ENCODE data around the gene PSG11.
"Not testable (repeated sequence)": the region's sequence is repeated elsewhere in the genome, so short reads cannot be mapped to it uniquely, and the experiment has no call there.

The PSG11 gene

DNA sequence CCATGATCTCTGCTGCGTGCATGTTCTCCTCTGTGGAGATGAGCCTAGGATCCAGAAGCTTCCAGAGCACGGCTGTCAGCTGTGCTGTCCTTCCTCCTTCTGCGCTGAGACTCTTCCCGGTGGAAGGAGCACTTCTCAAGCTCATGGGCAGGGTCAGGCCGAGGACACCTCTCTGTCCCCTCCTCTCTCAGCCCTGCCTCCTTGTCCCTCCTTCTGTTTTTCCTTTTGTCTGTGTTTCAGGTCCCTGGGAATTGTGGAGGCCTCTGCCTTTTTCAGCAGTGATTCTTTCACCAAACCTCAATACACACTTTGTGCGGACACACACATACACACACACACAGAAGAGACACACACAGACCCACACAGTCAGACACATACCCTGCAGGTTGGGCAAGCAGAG is at the start of gene PSG11:
Gene PSG11 (minus strand): TSS at position 101 of the 400 bp plus-strand sequence. CDS start 97 bp downstream, at position 4.
- DNase-seq = not testable (repeated sequence)

- DNase-seq = not testable (repeated sequence)
These were observed 36.1 kb upstream of the PSG11 start for GRCh38 chr19:43062418-43062817.

DNA sequence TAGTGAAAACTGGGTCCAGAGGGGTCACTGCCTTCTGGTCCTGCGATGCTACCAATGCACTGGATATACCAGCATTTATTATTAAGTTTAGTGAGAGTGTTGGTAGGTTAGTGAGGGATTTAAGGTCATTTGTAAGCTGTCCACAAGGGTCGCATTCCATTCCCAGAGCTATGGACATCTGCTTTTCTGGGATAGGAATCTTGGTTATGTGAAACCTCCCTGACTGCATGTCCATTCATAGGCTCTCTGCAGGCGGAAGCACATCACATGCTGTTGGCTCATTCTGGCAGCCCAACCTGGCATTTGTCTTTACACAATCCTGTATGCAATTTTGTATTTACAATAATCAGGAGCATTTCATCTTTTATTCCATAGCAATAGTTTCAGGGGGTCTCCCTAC is 35.1 kb upstream of the PSG11 start:
- DNase-seq = not testable (repeated sequence)

DNA sequence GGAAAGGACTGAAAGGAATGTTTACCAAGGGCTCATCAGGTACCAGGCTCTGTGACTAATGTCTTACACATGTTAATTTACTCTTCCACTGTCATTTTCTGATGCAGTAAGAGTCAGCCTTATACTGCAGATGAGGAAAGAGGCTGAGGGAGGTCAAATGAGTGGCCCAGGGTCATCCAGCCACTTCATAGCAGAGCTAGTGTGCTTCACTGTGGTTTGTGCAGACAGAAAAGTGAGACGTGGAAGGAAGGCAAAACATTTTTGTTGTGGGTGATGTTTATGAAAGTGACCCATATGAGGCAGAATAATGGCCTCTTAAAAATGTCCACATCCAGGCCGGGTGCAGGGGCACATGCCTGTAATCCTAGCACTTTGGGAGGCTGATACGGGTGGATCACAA is 34.0 kb upstream of the PSG11 start:
- DNase-seq = not testable (repeated sequence)

DNA sequence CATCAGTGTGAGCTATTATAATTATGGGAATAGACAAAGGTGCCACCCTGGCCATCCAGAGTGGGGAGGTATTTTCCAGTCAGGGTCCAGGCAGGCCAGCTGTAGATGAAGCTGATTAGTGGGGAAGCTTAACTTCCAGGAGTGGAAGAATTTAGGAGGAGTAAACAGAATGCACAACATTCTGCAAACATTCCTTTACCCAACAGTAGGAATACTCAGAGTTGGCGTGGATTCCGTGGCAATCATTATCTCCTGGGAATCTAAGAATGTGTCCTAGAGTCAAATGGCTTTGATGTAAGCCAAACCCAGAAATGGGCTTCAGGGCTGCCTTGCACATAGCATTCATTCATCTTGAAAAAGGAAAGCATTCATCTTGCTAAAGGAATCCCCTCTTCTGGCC is 33.2 kb upstream of the PSG11 start:
- DNase-seq = not testable (repeated sequence)

DNA sequence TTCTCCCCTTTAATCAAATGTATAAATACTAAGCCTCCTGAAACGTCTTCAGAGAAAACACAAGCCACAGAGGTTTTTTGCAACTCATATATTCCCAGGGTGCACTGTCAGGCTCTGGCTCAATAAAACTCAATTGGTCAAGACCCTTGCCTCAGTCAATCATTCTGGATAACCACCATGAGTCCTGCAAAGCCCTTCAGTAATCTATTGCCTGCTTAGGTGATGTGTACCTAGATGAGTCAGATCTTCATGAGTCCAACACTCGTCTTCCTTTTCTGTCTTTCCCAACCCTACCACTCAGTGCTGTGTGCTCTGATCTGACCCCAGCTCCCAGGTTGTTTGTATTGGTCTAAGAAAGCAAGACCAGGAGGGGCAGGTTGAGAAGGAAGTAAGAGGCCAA is 32.2 kb upstream of the PSG11 start:
- DNase-seq = not testable (repeated sequence)

DNA sequence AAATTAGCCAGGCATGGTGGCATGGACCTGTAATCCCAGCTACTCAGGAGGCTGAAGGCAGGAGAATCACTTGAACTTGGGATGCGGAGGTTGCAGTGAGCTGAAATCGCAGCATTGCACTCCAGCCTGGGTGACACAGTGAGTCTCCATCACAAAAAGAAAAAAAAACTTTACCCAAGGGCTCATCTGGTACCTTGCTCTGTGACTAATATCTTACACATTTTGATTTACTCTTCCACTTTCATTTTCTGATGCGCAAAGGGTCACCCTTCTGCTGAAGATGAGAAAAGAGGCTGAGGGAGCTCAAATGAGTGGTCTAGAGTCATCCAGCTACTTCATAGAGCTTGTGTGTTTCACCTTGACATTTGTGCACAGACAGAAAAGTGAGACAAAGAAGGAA is 21.7 kb upstream of the PSG11 start:
- not testable (repeated sequence) for DNase-seq

GRCh38 chr19:43046578-43046977 is 20.3 kb upstream of the PSG11 start:
- DNase-seq = not testable (repeated sequence)

- not testable (repeated sequence) for DNase-seq
These were observed 17.4 kb upstream of the PSG11 start for GRCh38 chr19:43043492-43044180.

DNA sequence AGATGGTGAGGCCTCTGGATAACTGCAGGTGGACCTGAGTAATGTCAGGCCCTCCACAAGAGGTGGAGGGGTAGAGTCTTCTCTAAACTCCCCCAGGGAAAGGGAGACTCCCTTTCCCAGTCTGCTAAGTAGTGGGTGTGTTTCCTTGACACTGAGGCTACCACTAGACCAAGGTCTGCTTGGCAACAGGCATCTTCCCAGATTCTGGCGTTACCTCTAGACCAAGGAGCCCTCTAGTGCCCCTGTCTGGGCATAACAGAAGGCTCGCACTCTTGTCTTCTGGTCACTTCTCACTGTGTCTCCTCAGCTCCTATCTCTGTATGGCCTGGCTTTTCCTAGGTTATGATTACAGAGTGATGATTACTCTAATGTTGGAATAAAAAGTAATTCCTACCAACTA is 5.4 kb upstream of the PSG11 start:
- DNase-seq = not testable (repeated sequence)

DNA sequence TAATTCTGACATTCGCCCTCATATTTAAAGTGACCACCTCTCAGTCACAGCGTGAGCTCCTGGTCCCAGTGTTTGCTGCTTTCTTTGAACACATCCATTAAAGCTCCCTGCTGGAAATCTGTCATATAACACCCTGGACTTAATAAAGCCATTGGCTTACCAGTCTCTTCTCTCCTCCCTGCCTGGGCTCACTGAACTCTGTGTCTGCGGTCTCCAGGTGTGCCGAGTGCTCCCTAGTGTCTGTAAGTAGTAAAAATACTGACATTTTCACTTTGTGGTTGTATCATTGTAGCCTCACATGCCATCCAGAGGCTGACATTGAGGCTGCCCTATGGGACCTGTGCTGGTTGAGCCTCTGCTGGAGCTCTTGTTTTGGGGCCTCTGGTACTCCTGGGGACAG is 2.6 kb upstream of the PSG11 start:
- DNase-seq = no peak

GRCh38 chr19:43027985-43028384 is 1.7 kb upstream of the PSG11 start:
- DNase-seq = not testable (repeated sequence)

DNA sequence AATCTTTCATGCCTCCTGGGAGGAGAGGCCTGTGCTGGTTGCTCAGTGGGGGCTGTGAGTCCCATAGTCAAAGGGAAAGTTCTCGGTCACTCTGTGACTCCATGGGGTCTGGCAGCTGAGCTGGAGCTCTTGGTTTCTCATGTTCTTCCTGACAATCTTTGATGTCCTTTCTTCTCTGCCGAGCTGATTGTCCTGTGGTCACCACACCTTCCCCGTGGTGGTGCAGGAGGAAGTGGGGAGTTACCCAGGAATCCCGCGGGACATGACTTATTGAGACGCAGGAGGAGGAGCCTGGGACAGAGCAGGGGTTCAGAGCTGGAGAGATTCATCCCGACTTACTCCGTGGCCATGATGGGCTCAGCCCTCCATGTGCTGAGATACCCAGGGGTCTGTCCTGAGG is 792 bp upstream of the PSG11 start:
- not testable (repeated sequence) for DNase-seq

GRCh38 chr19:43022098-43022497 is 4.2 kb downstream of the PSG11 start:
- DNase-seq = not testable (repeated sequence)

- DNase-seq = not testable (repeated sequence)
These were observed 4.6 kb downstream of the PSG11 start for GRCh38 chr19:43021629-43022028.

GRCh38 chr19:43019588-43019987 is 6.7 kb downstream of the PSG11 start:
- peak in 4 of 56 donors; percentile 1 to 3 (median 2) for DNase-seq

- not testable (repeated sequence) for DNase-seq
These were observed 20.4 kb downstream of the PSG11 start for GRCh38 chr19:43005841-43006240.

GRCh38 chr19:43004846-43005245 is 21.4 kb downstream of the PSG11 start:
- DNase-seq = not testable (repeated sequence)

DNA sequence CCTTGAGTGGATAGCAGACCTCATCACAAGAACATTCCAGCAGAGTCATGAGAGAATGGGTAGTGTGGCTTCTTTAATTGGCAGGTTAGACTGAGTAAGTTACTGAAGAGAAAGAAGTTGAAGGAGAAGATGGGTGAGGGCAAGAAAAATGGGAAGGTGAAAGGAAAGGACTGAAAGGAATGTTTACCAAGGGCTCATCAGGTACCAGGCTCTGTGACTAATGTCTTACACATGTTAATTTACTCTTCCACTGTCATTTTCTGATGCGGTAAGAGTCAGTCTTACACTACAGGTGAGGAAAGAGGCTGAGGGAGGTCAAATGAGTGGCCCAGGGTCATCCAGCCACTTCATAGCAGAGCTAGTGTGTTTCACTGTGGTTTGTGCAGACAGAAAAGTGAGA is 22.6 kb downstream of the PSG11 start:
- DNase-seq = not testable (repeated sequence)

- DNase-seq = not testable (repeated sequence)
These were observed 23.3 kb downstream of the PSG11 start for GRCh38 chr19:43002948-43003347.

GRCh38 chr19:42996161-42996560 is 30.1 kb downstream of the PSG11 start:
- not testable (repeated sequence) for DNase-seq

DNA sequence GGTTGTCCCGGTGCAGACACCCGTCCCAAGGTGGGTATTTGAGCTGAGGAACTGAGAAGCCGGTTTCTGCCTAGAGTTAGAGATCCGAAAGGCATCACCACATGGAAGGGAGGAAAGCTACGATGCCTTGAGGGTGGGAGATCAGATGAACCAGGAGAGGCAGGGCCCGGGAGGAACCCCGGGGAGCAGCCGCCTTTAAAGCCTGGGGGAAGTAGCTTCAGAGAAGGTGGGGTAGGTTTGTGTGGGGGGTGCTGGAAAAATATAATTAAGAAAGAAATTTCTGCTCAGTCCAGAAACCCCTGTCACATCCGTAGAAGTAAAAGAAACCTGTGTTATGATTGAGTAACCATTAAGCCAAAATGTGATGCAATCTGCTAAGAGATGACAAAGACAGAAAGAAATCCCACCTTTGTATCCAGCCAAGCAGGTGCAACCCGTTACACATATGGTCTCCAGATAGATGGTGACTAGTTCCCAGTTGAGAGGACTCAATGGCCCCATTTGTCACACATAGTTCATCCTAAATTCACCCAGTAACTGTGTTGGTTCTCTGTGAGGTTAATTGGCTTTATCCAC is 34.2 kb downstream of the PSG11 start:
- DNase-seq = not testable (repeated sequence)

DNA sequence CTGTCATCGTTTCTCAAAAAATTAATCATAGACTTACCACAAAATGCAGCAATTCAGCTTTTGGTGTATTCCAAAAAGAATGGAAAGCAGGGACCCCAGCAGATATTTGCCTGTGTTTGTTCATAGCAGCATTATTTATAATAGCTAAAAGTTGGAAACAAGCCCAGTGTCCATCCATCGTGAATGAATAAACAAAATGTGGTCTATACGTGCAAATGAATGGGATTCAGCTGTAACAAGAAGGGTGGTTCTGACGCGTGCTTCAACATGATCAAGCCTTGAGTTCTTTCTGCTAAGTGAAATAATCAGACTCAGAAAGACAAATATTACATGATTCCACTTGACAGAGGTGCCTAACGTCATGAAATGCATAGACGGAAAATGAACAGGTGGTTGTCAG is 36.4 kb downstream of the PSG11 start:
- DNase-seq = no peak
